WERI-Rb-1 (cell line): ENCODE data around the gene COMMD3.

ENCODE experiments used
- DNase-seq: peaks from one replicate; pipeline ENCODE4 v3.0.0-alpha.2; 2020
- H3K27ac ChIP-seq: fragments of 250-450 bp; sonication (Bioruptor Pico); 2 replicates; pipeline ENCODE4 v1.5.1; 2020; ENCODE audit warnings: mild to moderate bottlenecking, moderate library complexity
- H3K27me3 ChIP-seq: fragments of 250-450 bp; sonication (Bioruptor Pico); 2 replicates; pipeline ENCODE4 v1.5.1; 2021; ENCODE audit warnings: mild to moderate bottlenecking, low read depth, moderate library complexity; ENCODE audit not compliant: insufficient read depth, severe bottlenecking
- H3K36me3 ChIP-seq: fragments of 250-450 bp; sonication (Bioruptor Pico); 2 replicates; pipeline ENCODE4 v1.5.1; 2020; ENCODE audit warnings: mild to moderate bottlenecking, moderate library complexity
- H3K4me3 ChIP-seq: 2 replicates; pipeline ENCODE4 v1.5.1; 2011; ENCODE audit warnings: low read depth, mild to moderate bottlenecking, control low read depth, low read length
- H3K9me3 ChIP-seq: fragments of 250-450 bp; sonication (Bioruptor Pico); 2 replicates; pipeline ENCODE4 v1.5.1; 2021; ENCODE audit warnings: mild to moderate bottlenecking, moderate library complexity; ENCODE audit not compliant: severe bottlenecking
- CTCF ChIP-seq: IDR thresholded peaks from 2 replicates; pipeline ENCODE4 v1.5.1; 2011; ENCODE audit warnings: low read depth, mild to moderate bottlenecking, control low read depth, inconsistent platforms, low read length

The COMMD3 gene

DNA sequence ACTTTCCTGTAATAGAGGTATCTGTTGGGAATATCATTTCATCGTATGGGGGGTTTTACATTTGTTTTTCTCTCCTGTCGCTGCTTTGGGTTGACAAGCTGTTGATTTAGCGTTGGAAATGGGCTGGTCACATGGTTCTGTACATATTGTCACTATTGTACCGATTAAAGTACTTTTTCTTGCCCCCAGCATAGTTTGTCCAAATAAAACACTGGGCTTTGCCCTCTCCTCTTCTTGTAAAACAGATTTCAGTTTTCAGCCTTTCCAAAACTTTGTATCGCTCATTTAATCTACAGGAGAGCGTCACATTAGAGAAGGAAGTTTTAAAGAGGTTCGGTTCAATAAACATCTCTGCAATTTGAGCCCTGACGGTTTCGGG lies 8.7 kb downstream of the COMMD3 start:
- Histone ChIP-seq H3K4me3 (no peak overlapping the region), H3K27me3 (no peaks in the 10 kb centered on the region), H3K36me3 (peaks cover 12% of the 10 kb centered on the region), H3K27ac (no peak overlapping the region), H3K9me3 (no peaks in the 10 kb centered on the region)
- no peak for DNase-seq
- no peak for TF ChIP-seq CTCF

DNA sequence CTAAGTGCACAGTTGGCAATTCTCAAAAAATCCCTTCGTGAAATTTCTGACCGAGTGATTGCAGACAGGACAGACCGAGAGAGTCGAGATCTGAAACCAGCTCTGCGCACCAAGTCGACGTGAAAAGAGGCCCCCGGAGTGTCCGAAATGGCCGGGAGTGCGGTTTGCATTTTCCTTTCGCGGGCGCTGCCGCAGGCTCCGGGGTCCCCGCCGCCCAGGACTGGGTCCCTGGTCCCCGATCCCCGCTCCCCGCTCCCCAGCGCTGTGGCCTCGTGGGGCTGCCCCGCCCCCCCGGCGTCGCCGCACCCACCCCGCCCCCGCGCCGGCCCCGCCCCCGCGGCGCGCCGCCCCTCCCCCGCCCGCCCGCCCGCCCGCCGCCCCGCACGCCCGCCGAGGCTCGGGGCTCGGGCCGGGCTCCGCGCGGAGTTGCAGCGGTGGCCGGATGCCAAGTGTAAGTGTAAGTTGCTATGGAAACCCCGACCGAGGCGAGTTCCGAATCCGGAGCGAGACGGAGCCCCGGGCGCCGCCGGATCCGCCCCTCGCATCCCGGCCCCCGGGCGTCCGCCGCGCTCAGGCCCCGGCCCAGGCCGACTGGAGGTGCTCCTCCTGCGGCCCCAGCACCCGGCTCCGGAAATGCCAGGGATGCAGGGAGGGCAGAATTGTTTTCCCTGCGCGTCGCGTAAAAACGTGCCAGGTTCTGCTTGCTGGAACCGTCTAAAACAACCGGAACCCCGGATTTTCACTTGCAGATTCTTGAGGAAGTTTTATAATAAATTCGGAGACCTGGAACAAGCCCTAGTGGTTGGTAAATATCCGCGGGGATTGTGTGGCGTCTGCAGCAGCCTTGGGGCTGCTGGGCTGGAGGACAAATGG lies 9.3 kb downstream of the COMMD3 start:
- no peak for DNase-seq
- Histone ChIP-seq H3K27ac (no peak overlapping the region), H3K27me3 (no peaks in the 10 kb centered on the region)

GRCh38 chr10:22326145-22326702 lies 10.0 kb downstream of the COMMD3 start:
- TF ChIP-seq CTCF = no peak
- H3K9me3 ChIP-seq = no peaks in the 10 kb centered on the region
- H3K27ac ChIP-seq = no peak overlapping the region

More for the DNA sequence above, 9.3 kb downstream of the COMMD3 start:
- Histone ChIP-seq H3K9me3 (no peaks in the 10 kb centered on the region), H3K36me3 (peaks cover 12% of the 10 kb centered on the region), H3K4me3 (no peak overlapping the region)
- TF ChIP-seq CTCF = no peak

GRCh38 chr10:22329150-22329549 lies 13.0 kb downstream of the COMMD3 start:
- H3K27ac ChIP-seq = no peak overlapping the region
- no peak overlapping the region for H3K4me3 ChIP-seq
- TF ChIP-seq CTCF = no peak
- H3K9me3 ChIP-seq = no peaks in the 10 kb centered on the region
- H3K36me3 ChIP-seq = peaks cover 12% of the 10 kb centered on the region
- no peak for DNase-seq
- H3K27me3 ChIP-seq = no peaks in the 10 kb centered on the region

More at GRCh38 chr10:22326145-22326702, 10.0 kb downstream of the COMMD3 start:
- no peaks in the 10 kb centered on the region for H3K27me3 ChIP-seq
- no peak overlapping the region for H3K4me3 ChIP-seq
- DNase-seq = no peak
- H3K36me3 ChIP-seq = peaks cover 12% of the 10 kb centered on the region

DNA sequence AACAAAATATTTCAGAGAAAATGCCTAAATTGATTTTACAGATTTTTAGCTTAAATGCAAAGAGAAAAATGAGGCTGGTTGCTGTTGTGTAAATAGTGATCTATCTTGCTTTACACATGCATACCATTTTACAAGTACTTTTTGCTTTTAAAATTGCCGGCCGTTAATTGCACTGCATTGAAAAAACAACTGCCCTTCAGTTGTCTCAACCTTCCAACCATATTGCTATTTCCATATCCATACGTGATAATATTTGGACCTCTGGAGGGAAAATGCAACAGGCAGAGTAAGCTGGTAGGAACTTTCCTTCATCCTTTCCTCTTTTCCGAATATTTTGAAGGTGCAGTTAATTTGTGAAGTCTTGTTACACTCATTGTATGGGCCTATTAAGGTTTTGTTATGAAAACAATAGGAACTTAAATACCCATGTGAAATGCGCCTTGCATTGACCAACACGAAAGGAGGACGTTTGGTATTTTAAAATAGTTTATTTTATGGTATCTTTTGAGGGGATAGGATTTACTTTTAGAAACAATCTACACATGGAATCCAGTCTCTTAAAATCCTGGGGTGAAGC lies 16.0 kb downstream of the COMMD3 start:
- Histone ChIP-seq H3K9me3 (no peaks in the 10 kb centered on the region), H3K4me3 (no peak overlapping the region), H3K27me3 (no peaks in the 10 kb centered on the region), H3K36me3 (peaks cover 4% of the 10 kb centered on the region), H3K27ac (no peak overlapping the region)
- TF ChIP-seq CTCF = no peak
- no peak for DNase-seq
